CD14-positive monocyte (primary cell): ENCODE data around the gene LHPP. TPM values are rescaled to one million over a fixed set of nuclear protein-coding genes. Genes with fewer than 3 reads are reported as not detected.

Source experiments
- DNase-seq, 3 donors: peaks; one replicate each; pipeline ENCODE4 v3.0.0-alpha.2; 2011 to 2022
- H2AFZ ChIP-seq: 2 replicates; pipeline ENCODE4 v1.6.0; 2012; ENCODE audit warnings: mild to moderate bottlenecking, low read depth, low read length, inconsistent platforms; ENCODE audit not compliant: insufficient read depth, poor library complexity, severe bottlenecking
- H3K27ac ChIP-seq, 2 donors: 1 replicate in 1 of 2; 2 replicates in 1 of 2; pipeline ENCODE4 v1.5.1; 2012 to 2013; ENCODE audit warnings: low read length in 2 of 2, control low read depth in 1 of 2, inconsistent platforms in 1 of 2, low read depth in 1 of 2, mild to moderate bottlenecking in 1 of 2
- H3K27me3 ChIP-seq, 2 donors: one replicate each; pipeline versions ENCODE4 v1.6.0 to v1.6.1; 2011 to 2013; ENCODE audit warnings: low read length in 2 of 2; ENCODE audit not compliant: control insufficient read depth in 2 of 2, insufficient read depth in 2 of 2
- H3K36me3 ChIP-seq, 2 donors: replicated peaks in 1 of 2; 1 replicate in 1 of 2; 2 replicates in 1 of 2; pipeline versions ENCODE4 v1.5.1 to v1.6.1; 2012 to 2013; ENCODE audit warnings: low read length in 2 of 2, control low read depth in 1 of 2, inconsistent platforms in 1 of 2, mild to moderate bottlenecking in 1 of 2; ENCODE audit not compliant: insufficient read depth in 2 of 2, control insufficient read depth in 1 of 2
- H3K4me1 ChIP-seq, 2 donors: 1 replicate in 1 of 2; 2 replicates in 1 of 2; pipeline versions ENCODE4 v1.5.1 to v1.6.1; 2012 to 2013; ENCODE audit warnings: low read length in 2 of 2, control low read depth in 1 of 2, inconsistent platforms in 1 of 2, mild to moderate bottlenecking in 1 of 2, moderate library complexity in 1 of 2; ENCODE audit not compliant: insufficient read depth in 2 of 2, control insufficient read depth in 1 of 2
- H3K4me2 ChIP-seq: replicated peaks from 2 replicates; pipeline ENCODE3; 2012; ENCODE audit warnings: low read length, moderate library complexity, mild to moderate bottlenecking; ENCODE audit not compliant: poor library complexity, severe bottlenecking; ENCODE audit errors: extremely low read depth
- H3K4me3 ChIP-seq, 3 experiments: fragments of 200-600 bp in 1 of 3; sonication (generic) in 1 of 3; replicated peaks in 1 of 3; 1 replicate in 2 of 3; 2 replicates in 1 of 3; pipeline ENCODE4 v1.5.1; 2011 to 2013; ENCODE audit warnings: low read length in 3 of 3, mild to moderate bottlenecking in 3 of 3, control low read depth in 2 of 3, low read depth in 2 of 3, inconsistent platforms in 1 of 3, moderate library complexity in 1 of 3
- H3K79me2 ChIP-seq: 2 replicates; pipeline ENCODE4 v1.6.0; 2012; ENCODE audit warnings: mild to moderate bottlenecking, control low read depth, inconsistent platforms, low read length, moderate library complexity; ENCODE audit not compliant: insufficient read depth
- H3K9ac ChIP-seq: 2 replicates; pipeline ENCODE4 v1.6.0; 2017; ENCODE audit warnings: low read length, mild to moderate bottlenecking; ENCODE audit not compliant: insufficient read depth, poor library complexity, severe bottlenecking
- H3K9me3 ChIP-seq, 2 donors: replicated peaks in 1 of 2; 1 replicate in 1 of 2; 2 replicates in 1 of 2; pipeline versions ENCODE4 v1.5.1 to v1.6.1; 2012 to 2013; ENCODE audit warnings: low read length in 2 of 2, control low read depth in 1 of 2; ENCODE audit not compliant: control insufficient read depth in 1 of 2, insufficient read depth in 1 of 2
- H4K20me1 ChIP-seq: 2 replicates; pipeline ENCODE4 v1.6.0; 2012; ENCODE audit warnings: mild to moderate bottlenecking, low read length, control low read depth, moderate library complexity; ENCODE audit not compliant: insufficient read depth
- H3K27ac Mint-ChIP-seq, 7 donors: one replicate each; pipeline ENCODE4 v1.8.0; 2020; ENCODE audit warnings: mild to moderate bottlenecking in 7 of 7, mixed read lengths in 7 of 7, moderate library complexity in 6 of 7, inconsistent platforms in 2 of 7
- H3K27me3 Mint-ChIP-seq, 3 donors: one replicate each; pipeline ENCODE4 v1.8.0; 2021 to 2022; ENCODE audit warnings: low read depth in 3 of 3, mild to moderate bottlenecking in 3 of 3, mixed read lengths in 3 of 3, moderate library complexity in 3 of 3, inconsistent platforms in 1 of 3
- H3K36me3 Mint-ChIP-seq, 2 donors: one replicate each; pipeline ENCODE4 v1.8.0; 2020; ENCODE audit warnings: mixed read lengths in 2 of 2, inconsistent platforms in 1 of 2, mild to moderate bottlenecking in 1 of 2
- H3K4me1 Mint-ChIP-seq: one replicate; pipeline ENCODE4 v1.8.0; 2020; ENCODE audit warnings: mild to moderate bottlenecking, mixed read lengths
- H3K4me3 Mint-ChIP-seq, 2 donors: one replicate each; pipeline ENCODE4 v1.8.0; 2020; ENCODE audit warnings: mild to moderate bottlenecking in 2 of 2, mixed read lengths in 2 of 2, moderate library complexity in 1 of 2
- H3K9me3 Mint-ChIP-seq, 7 donors: one replicate each; pipeline ENCODE4 v1.8.0; 2020 to 2022; ENCODE audit warnings: mixed read lengths in 7 of 7, mild to moderate bottlenecking in 6 of 7, moderate library complexity in 6 of 7, inconsistent platforms in 2 of 7
- CTCF ChIP-seq: fragments of 200-600 bp; IDR thresholded peaks from one replicate; pipeline ENCODE4 v1.8.0; 2022; ENCODE audit warnings: antibody characterized with exemption, mild to moderate bottlenecking
- WGBS: methylation state at CpG from one replicate; pipeline ENCODE4 v1.1.5; 2013; ENCODE audit warnings: missing lambda C conversion rate; ENCODE audit not compliant: insufficient coverage; 5-methylcytosine and 5-hydroxymethylcytosine counted together
- intact Hi-C, 2 donors: fragments of 100-400 bp; cut with micrococcal nuclease; formaldehyde crosslinking; loops; one replicate each; pipeline versions ENCODE4 v1.15.0 to v1.15.1; 2023
- polyA plus RNA-seq, 3 donors: library from polyadenylated mRNA; depleted of rRNA in 1 of 3; unstranded in 2 of 3; stranded (reverse) in 1 of 3; fragments of 300-500 nt in 2 of 3; fragments of >200 nt in 1 of 3; fragmentation: Illumina TruSeq in 2 of 3; gene quantifications; 1 replicate in 2 of 3; 2 replicates in 1 of 3; pipeline ENCODE4 v1.2.3, GENCODE V29; 2012 to 2021

LHPP gene
- polyA plus RNA-seq, 3 donors, result 15.2 to 20.6 (median 19.5) TPM

- H3K27me3 Mint-ChIP-seq, result peaks cover 1 to 4% (median 2%) of the 10 kb centered on the region in 3 donors
Observed at GRCh38 chr10:124515244-124515970, 53.8 kb downstream of the LHPP start.

GRCh38 chr10:124516181-124516580, 54.6 kb downstream of the LHPP start:
- H3K9ac ChIP-seq, result no peak overlapping the region
- H3K9me3 ChIP-seq, result no peaks in the 10 kb centered on the region
- no peak overlapping the region for H3K4me3 ChIP-seq
- H3K9me3 Mint-ChIP-seq, result no peaks in the 10 kb centered on the region
- intact Hi-C loops, result no loop called here
- H3K27ac Mint-ChIP-seq, result no peak overlapping the region
- H3K36me3 ChIP-seq, result no peaks in the 10 kb centered on the region
- WGBS, result 97% methylated on average over 6 of the region's 9 CpGs
- no peak overlapping the region for H3K4me2 ChIP-seq
- H2AFZ ChIP-seq, result no peak overlapping the region
- DNase-seq, result no peak
- peaks cover 3 to 8% of the 10 kb centered on the region in 2 donors for H3K36me3 Mint-ChIP-seq
- no peaks in the 10 kb centered on the region for H4K20me1 ChIP-seq
- H3K27me3 Mint-ChIP-seq, result peaks cover 1 to 4% (median 2%) of the 10 kb centered on the region in 3 donors
- peaks cover 10 to 11% of the 10 kb centered on the region in 2 donors for H3K4me1 ChIP-seq
- no peak for TF ChIP-seq CTCF
- H3K27me3 ChIP-seq, result no peaks in the 10 kb centered on the region
- H3K79me2 ChIP-seq, result no peaks in the 10 kb centered on the region
- peaks cover 11% of the 10 kb centered on the region for H3K4me1 Mint-ChIP-seq
- no peak overlapping the region for H3K27ac ChIP-seq
- no peak overlapping the region for H3K4me3 Mint-ChIP-seq

More at GRCh38 chr10:124515244-124515970, 53.8 kb downstream of the LHPP start:
- no peak overlapping the region for H3K4me2 ChIP-seq
- no peak overlapping the region for H2AFZ ChIP-seq
- no peak for TF ChIP-seq CTCF
- peaks cover 2 to 3% of the 10 kb centered on the region in 2 donors for H3K4me1 ChIP-seq
- Mint-ChIP-seq H3K9me3 (no peaks in the 10 kb centered on the region), H3K36me3 (peaks cover 4 to 10% of the 10 kb centered on the region in 2 donors), H3K4me3 (no peak overlapping the region), H3K4me1 (peaks cover 3% of the 10 kb centered on the region), H3K27ac (no peak overlapping the region)
- H3K27ac ChIP-seq, result no peak overlapping the region
- H4K20me1 ChIP-seq, result no peaks in the 10 kb centered on the region
- no peaks in the 10 kb centered on the region for H3K9me3 ChIP-seq
- H3K9ac ChIP-seq, result no peak overlapping the region
- 98% methylated on average over 7 of the region's 13 CpGs for WGBS
- H3K36me3 ChIP-seq, result no peaks in the 10 kb centered on the region
- no peaks in the 10 kb centered on the region for H3K27me3 ChIP-seq
- H3K4me3 ChIP-seq, result no peak overlapping the region
- intact Hi-C loops, result no loop called here
- DNase-seq, result no peak
- no peaks in the 10 kb centered on the region for H3K79me2 ChIP-seq
